GM23338 (cell line): ENCODE measurements around the gene REEP5. TPM values are rescaled to one million over a fixed set of nuclear protein-coding genes. Genes with fewer than 3 reads are reported as not detected.

ENCODE experiments used
- ATAC-seq: fragments of 200-7000 bp; cut with Tn5 transposase; 3 replicates; pipeline ENCODE4 v1.9.1; 2020
- DNase-seq: peaks from one replicate; pipeline ENCODE4 v3.0.0-alpha.2; 2015; ENCODE audit warnings: low spot score
- H2AFZ ChIP-seq: fragments of 200-600 bp; sonication (generic); 2 replicates; pipeline ENCODE4 v1.8.0; 2016; ENCODE audit warnings: antibody characterized with exemption, mild to moderate bottlenecking, moderate library complexity
- H3F3A ChIP-seq: fragments of 200-600 bp; sonication (generic); replicated peaks from 2 replicates; pipeline ENCODE4 v1.8.0; 2017; ENCODE audit warnings: antibody characterized with exemption, mixed run types, low read depth
- H3K27ac ChIP-seq: fragments of 200-600 bp; sonication (generic); 2 replicates; pipeline ENCODE4 v1.6.1; 2016; ENCODE audit warnings: low read depth
- H3K27me3 ChIP-seq: fragments of 200-600 bp; sonication (generic); 2 replicates; pipeline ENCODE4 v1.8.0; 2016; ENCODE audit warnings: mild to moderate bottlenecking, mixed run types, moderate library complexity; ENCODE audit not compliant: insufficient read depth
- H3K36me3 ChIP-seq: fragments of 200-600 bp; sonication (generic); 2 replicates; pipeline ENCODE4 v1.8.0; 2016; ENCODE audit warnings: mild to moderate bottlenecking; ENCODE audit not compliant: insufficient read depth
- H3K4me1 ChIP-seq: fragments of 200-600 bp; sonication (generic); 2 replicates; pipeline ENCODE4 v1.8.0; 2016; ENCODE audit warnings: mild to moderate bottlenecking, moderate library complexity; ENCODE audit not compliant: insufficient read depth
- H3K4me2 ChIP-seq: fragments of 200-600 bp; sonication (generic); 2 replicates; pipeline ENCODE4 v1.7.1; 2017; ENCODE audit warnings: mixed run types
- H3K4me3 ChIP-seq: fragments of 200-600 bp; sonication (generic); 2 replicates; pipeline ENCODE4 v1.6.1; 2016; ENCODE audit warnings: mixed run types
- H3K79me2 ChIP-seq: fragments of 200-600 bp; sonication (generic); replicated peaks from 2 replicates; pipeline ENCODE4 v1.8.0; 2017; ENCODE audit warnings: mild to moderate bottlenecking; ENCODE audit not compliant: insufficient read depth
- H3K9me2 ChIP-seq: fragments of 200-600 bp; sonication (generic); 2 replicates; pipeline ENCODE4 v1.8.0; 2017; ENCODE audit not compliant: insufficient read depth
- H4K20me1 ChIP-seq: fragments of 200-600 bp; sonication (generic); replicated peaks from 2 replicates; pipeline ENCODE4 v1.8.0; 2017; ENCODE audit warnings: mild to moderate bottlenecking; ENCODE audit not compliant: insufficient read depth
- H3K27ac Mint-ChIP-seq: 2 replicates; pipeline ENCODE4 v1.8.0; 2020; ENCODE audit warnings: inconsistent platforms, mild to moderate bottlenecking, moderate library complexity, mixed read lengths
- H3K27me3 Mint-ChIP-seq: 3 replicates; pipeline ENCODE4 v1.8.0; 2022; ENCODE audit warnings: low read depth, mild to moderate bottlenecking, moderate library complexity, mixed read lengths, inconsistent platforms; ENCODE audit not compliant: insufficient read depth, poor library complexity
- H3K36me3 Mint-ChIP-seq: 3 replicates; pipeline ENCODE4 v1.8.0; 2021; ENCODE audit warnings: low read depth, mild to moderate bottlenecking, inconsistent platforms, moderate library complexity, mixed read lengths
- H3K4me1 Mint-ChIP-seq: 3 replicates; pipeline ENCODE4 v1.8.0; 2020; ENCODE audit warnings: mild to moderate bottlenecking, inconsistent platforms, mixed read lengths
- H3K4me3 Mint-ChIP-seq: 3 replicates; pipeline ENCODE4 v1.8.0; 2021; ENCODE audit warnings: moderate library complexity, mild to moderate bottlenecking, inconsistent platforms, mixed read lengths
- H3K9me3 Mint-ChIP-seq: 3 replicates; pipeline ENCODE4 v1.8.0; 2020; ENCODE audit warnings: moderate library complexity, mild to moderate bottlenecking, inconsistent platforms, mixed read lengths
- CTCF ChIP-seq, 2 experiments: fragments of 200-600 bp in 1 of 2; sonication (generic) in 1 of 2; conservative IDR thresholded peaks; 2 replicates each; pipeline versions ENCODE4 v1.5.1 to v1.6.1; 2016 to 2017; ENCODE audit warnings: antibody characterized with exemption in 2 of 2, low read depth in 2 of 2, mild to moderate bottlenecking in 2 of 2, moderate library complexity in 1 of 2
- ETS1 ChIP-seq: IDR thresholded peaks from 2 replicates; pipeline ENCODE4 v1.6.1; 2016; ENCODE audit warnings: antibody characterized with exemption
- EZH2 ChIP-seq: fragments of 200-600 bp; sonication (generic); IDR thresholded peaks from one replicate; pipeline ENCODE4 v1.8.0; 2017; ENCODE audit warnings: antibody characterized with exemption, mild to moderate bottlenecking, low read depth; ENCODE audit not compliant: unreplicated experiment
- EZH2phosphoT487 ChIP-seq: fragments of 200-600 bp; sonication (generic); IDR thresholded peaks from one replicate; pipeline ENCODE4 v1.8.1; 2018; ENCODE audit warnings: antibody characterized with exemption; ENCODE audit not compliant: unreplicated experiment
- JUNB ChIP-seq: IDR thresholded peaks from one replicate; pipeline ENCODE4 v1.6.1; 2016; ENCODE audit warnings: antibody characterized with exemption; ENCODE audit not compliant: unreplicated experiment
- NANOG ChIP-seq: IDR thresholded peaks from 2 replicates; pipeline ENCODE4 v1.6.1; 2016; ENCODE audit warnings: antibody characterized with exemption, borderline replicate concordance
- POLR2AphosphoS5 ChIP-seq: IDR thresholded peaks from 2 replicates; pipeline ENCODE4 v1.6.1; 2016; ENCODE audit warnings: antibody characterized with exemption, low read depth
- REST ChIP-seq: IDR thresholded peaks from one replicate; pipeline ENCODE4 v1.6.1; 2018; ENCODE audit warnings: antibody characterized with exemption; ENCODE audit not compliant: unreplicated experiment
- STAT1 ChIP-seq: IDR thresholded peaks from one replicate; pipeline ENCODE4 v1.6.1; 2016; ENCODE audit warnings: antibody characterized with exemption; ENCODE audit not compliant: unreplicated experiment
- ZNF331 ChIP-seq: fragments of 250-450 bp; sonication (Bioruptor Pico); IDR thresholded peaks from 2 replicates; pipeline ENCODE4 v1.5.0; 2020; ENCODE audit warnings: low read depth, mild to moderate bottlenecking, moderate library complexity
- polyA plus RNA-seq: library from polyadenylated mRNA; unstranded; fragments of >200 nt; fragmentation: Nextera tagmentation; extraction: Ambion mirVana; gene quantifications from 2 replicates; pipeline ENCODE4 v1.2.1, GENCODE V29; 2016
- total RNA-seq: library from RNA; depleted of rRNA; stranded (reverse); fragments of >200 nt; shearing (Covaris generic); gene quantifications from 2 replicates; pipeline ENCODE4 v1.2.3, GENCODE V29; 2014

The REEP5 gene
- total and polyA plus RNA-seq, 2 experiments from 2014 or later: 32.5 to 111 TPM

- ATAC-seq (peak; percentile 70), DNase-seq (peak; percentile 78)
- H3K27me3 Mint-ChIP-seq: peaks cover 7% of the 10 kb centered on the region
- peaks cover 51% of the 10 kb centered on the region; the same call in 2 of the 3 replicates for H3K36me3 Mint-ChIP-seq
- H3K27ac Mint-ChIP-seq: peak overlapping the region; percentile 23
- Histone ChIP-seq H3F3A (no peaks in the 10 kb centered on the region), H2AFZ (no peak overlapping the region), H3K4me3 (no peak overlapping the region), H3K79me2 (no peaks in the 10 kb centered on the region; the same call in 1 of the 2 replicates), H3K4me1 (peaks cover 13% of the 10 kb centered on the region; the same call in 1 of the 2 replicates), H4K20me1 (0 out of 2 replicates have a peak, but pooled peaks cover 3% of the 10 kb centered on the region), H3K36me3 (no peaks in the 10 kb centered on the region; the same call in 1 of the 2 replicates), H3K27ac (peak overlapping the region; percentile 84), H3K9me2 (no peaks in the 10 kb centered on the region), H3K27me3 (no peaks in the 10 kb centered on the region), H3K4me2 (peak overlapping the region; percentile 21)
- H3K4me1 Mint-ChIP-seq: peaks cover 27% of the 10 kb centered on the region
- no peaks in the 10 kb centered on the region for H3K9me3 Mint-ChIP-seq
- no peak for TF ChIP-seq STAT1
- TF ChIP-seq POLR2AphosphoS5: no peak
- TF ChIP-seq CTCF (conservative IDR thresholded peaks at IDR 0.05; ENCODE audit: low read depth in 2 of 2): no peak
- TF ChIP-seq ZNF331 (CRISPR knock-in tag): no peak
- no peak for TF ChIP-seq ETS1
- no peak for TF ChIP-seq JUNB
- no peak for TF ChIP-seq EZH2phosphoT487
- no peak for TF ChIP-seq REST
- no peak for TF ChIP-seq NANOG
- TF ChIP-seq EZH2: no peak
- H3K4me3 Mint-ChIP-seq: peak overlapping the region; percentile 21; the same call in 1 of the 3 replicates
Observed at GRCh38 chr5:112876362-112876761, 45.7 kb downstream of the REEP5 start.
